DND-41 (cell line): ENCODE results near the gene SOX18.

Experiments
- EZH2 ChIP-seq: IDR thresholded peaks from 3 replicates; pipeline ENCODE4 v1.6.1; 2012; ENCODE audit warnings: borderline replicate concordance, low read depth, mild to moderate bottlenecking, moderate library complexity, low read length, inconsistent platforms; ENCODE audit not compliant: severe bottlenecking
- TF ChIP-seq, protein P1 (sequence below): IDR thresholded peaks from 2 replicates; pipeline ENCODE4 v1.5.1; 2012; ENCODE audit warnings: borderline replicate concordance, low read length, moderate library complexity, mild to moderate bottlenecking; ENCODE audit not compliant: poor library complexity, severe bottlenecking; ENCODE audit errors: extremely low read depth

DNA sequence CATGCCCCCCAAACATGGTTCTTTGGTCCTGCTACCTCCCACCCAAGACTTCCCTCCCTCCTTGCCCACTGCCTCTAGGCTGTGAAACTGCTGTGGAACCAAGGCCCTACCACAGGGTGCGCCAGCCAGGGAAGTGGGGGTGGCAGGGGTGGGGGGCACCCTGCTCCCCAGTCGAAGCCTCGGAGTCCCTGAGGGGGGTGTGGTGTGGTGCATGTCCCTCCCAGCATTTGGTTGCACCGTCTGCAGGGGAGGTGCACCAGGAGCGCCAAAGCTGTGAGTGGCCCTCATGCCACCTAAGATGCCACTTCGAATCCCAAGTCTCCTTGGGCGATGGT lies 28.1 kb upstream of the SOX18 start:
- TF ChIP-seq, protein P1, sequence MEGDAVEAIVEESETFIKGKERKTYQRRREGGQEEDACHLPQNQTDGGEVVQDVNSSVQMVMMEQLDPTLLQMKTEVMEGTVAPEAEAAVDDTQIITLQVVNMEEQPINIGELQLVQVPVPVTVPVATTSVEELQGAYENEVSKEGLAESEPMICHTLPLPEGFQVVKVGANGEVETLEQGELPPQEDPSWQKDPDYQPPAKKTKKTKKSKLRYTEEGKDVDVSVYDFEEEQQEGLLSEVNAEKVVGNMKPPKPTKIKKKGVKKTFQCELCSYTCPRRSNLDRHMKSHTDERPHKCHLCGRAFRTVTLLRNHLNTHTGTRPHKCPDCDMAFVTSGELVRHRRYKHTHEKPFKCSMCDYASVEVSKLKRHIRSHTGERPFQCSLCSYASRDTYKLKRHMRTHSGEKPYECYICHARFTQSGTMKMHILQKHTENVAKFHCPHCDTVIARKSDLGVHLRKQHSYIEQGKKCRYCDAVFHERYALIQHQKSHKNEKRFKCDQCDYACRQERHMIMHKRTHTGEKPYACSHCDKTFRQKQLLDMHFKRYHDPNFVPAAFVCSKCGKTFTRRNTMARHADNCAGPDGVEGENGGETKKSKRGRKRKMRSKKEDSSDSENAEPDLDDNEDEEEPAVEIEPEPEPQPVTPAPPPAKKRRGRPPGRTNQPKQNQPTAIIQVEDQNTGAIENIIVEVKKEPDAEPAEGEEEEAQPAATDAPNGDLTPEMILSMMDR: no peak
- no peak for TF ChIP-seq EZH2
